HepG2 (cell line): Measurements from ENCODE around the gene TAOK3. TPM values are rescaled to one million over a fixed set of nuclear protein-coding genes. Genes with fewer than 3 reads are reported as not detected.

Source experiments
- BCL6 ChIP-seq: IDR thresholded peaks from 2 replicates; pipeline ENCODE4 v1.6.1; 2016; ENCODE audit warnings: missing genetic modification reagents, missing compliant biosample characterization
- CBFB ChIP-seq: sonication (generic); formaldehyde crosslinking; IDR thresholded peaks from 2 replicates; pipeline ENCODE4 v1.4.0; 2020; ENCODE audit warnings: missing genetic modification reagents
- DMAP1 ChIP-seq: IDR thresholded peaks from 2 replicates; pipeline ENCODE4 v1.6.1; 2016
- HMGA1 ChIP-seq: sonication (generic); formaldehyde crosslinking; conservative IDR thresholded peaks from 2 replicates; pipeline ENCODE4 v1.4.0; 2020; ENCODE audit warnings: missing genetic modification reagents
- HNF4G ChIP-seq, 2 experiments: sonication (generic) in 1 of 2; formaldehyde crosslinking in 1 of 2; IDR thresholded peaks; 2 replicates each; pipeline versions ENCODE4 v1.4.0 to v1.6.1; 2011 to 2020; ENCODE audit warnings: borderline replicate concordance in 2 of 2, low read depth in 2 of 2, mild to moderate bottlenecking in 2 of 2, low read length in 1 of 2, missing genetic modification reagents in 1 of 2, moderate library complexity in 1 of 2
- IKZF4 ChIP-seq: sonication (generic); formaldehyde crosslinking; IDR thresholded peaks from 2 replicates; pipeline ENCODE4 v1.5.1; 2020; ENCODE audit warnings: borderline replicate concordance, mild to moderate bottlenecking, low read depth, missing genetic modification reagents; ENCODE audit errors: not compliant biosample characterization
- MTA3 ChIP-seq: sonication (generic); formaldehyde crosslinking; IDR thresholded peaks from 2 replicates; pipeline ENCODE4 v1.4.0; 2020; ENCODE audit warnings: missing genetic modification reagents
- NR2F2 ChIP-seq: IDR thresholded peaks from 2 replicates; pipeline ENCODE4 v1.6.1; 2012; ENCODE audit warnings: low read depth, inconsistent platforms, borderline replicate concordance
- RARG ChIP-seq: sonication (generic); formaldehyde crosslinking; IDR thresholded peaks from 2 replicates; pipeline ENCODE4 v1.4.0; 2020; ENCODE audit warnings: low read depth, mild to moderate bottlenecking, missing genetic modification reagents
- RFXAP ChIP-seq: sonication (generic); formaldehyde crosslinking; IDR thresholded peaks from 2 replicates; pipeline ENCODE4 v1.4.0; 2020; ENCODE audit warnings: missing genetic modification reagents, borderline replicate concordance
- RORA ChIP-seq: sonication (generic); formaldehyde crosslinking; IDR thresholded peaks from 2 replicates; pipeline ENCODE4 v1.5.0; 2020; ENCODE audit warnings: mild to moderate bottlenecking, missing genetic modification reagents, moderate library complexity
- YY1 ChIP-seq: IDR thresholded peaks from 2 replicates; pipeline ENCODE4 v1.6.1; 2011; ENCODE audit warnings: low read length, low read depth, moderate library complexity, mild to moderate bottlenecking; ENCODE audit not compliant: insufficient read depth, insufficient replicate concordance
- ZNF205 ChIP-seq: IDR thresholded peaks from 2 replicates; pipeline ENCODE4 v1.6.1; 2018; ENCODE audit warnings: missing biosample characterization, missing genetic modification reagents
- ZNF354B ChIP-seq: sonication (generic); formaldehyde crosslinking; IDR thresholded peaks from 2 replicates; pipeline ENCODE4 v1.8.0; 2022; ENCODE audit warnings: mild to moderate bottlenecking, missing genetic modification reagents
- ZNF367 ChIP-seq: sonication (generic); formaldehyde crosslinking; IDR thresholded peaks from 2 replicates; pipeline ENCODE4 v1.4.0; 2020; ENCODE audit warnings: missing genetic modification reagents, borderline replicate concordance
- ZNF589 ChIP-seq: sonication (generic); formaldehyde crosslinking; conservative IDR thresholded peaks from 2 replicates; pipeline ENCODE4 v1.8.0; 2022; ENCODE audit warnings: mild to moderate bottlenecking, moderate library complexity, missing genetic modification reagents
- ZNF629 ChIP-seq: sonication (generic); formaldehyde crosslinking; conservative IDR thresholded peaks from 2 replicates; pipeline ENCODE4 v1.5.0; 2020; ENCODE audit warnings: missing genetic modification reagents
- ZNF670 ChIP-seq: sonication (generic); formaldehyde crosslinking; IDR thresholded peaks from 2 replicates; pipeline ENCODE4 v1.8.0; 2022; ENCODE audit warnings: mild to moderate bottlenecking, missing genetic modification reagents, borderline replicate concordance
- polyA plus RNA-seq, 8 experiments: library from polyadenylated mRNA; depleted of rRNA in 3 of 8; stranded (reverse) in 7 of 8; unstranded in 1 of 8; fragments of >200 nt; fragmentation: Illumina TruSeq in 4 of 8; extraction: Trizol in 4 of 8; gene quantifications; 2 replicates each; pipeline versions ENCODE4 v1.2.1 to v1.2.3, GENCODE V29; 2011 to 2016; ENCODE audit warnings: low read depth in 4 of 8, missing spikeins in 1 of 8, mixed read lengths in 1 of 8; ENCODE audit not compliant: insufficient read depth in 1 of 8
- total RNA-seq, 5 experiments: library from RNA; depleted of rRNA; stranded (reverse); fragments of >200 nt; fragmentation: Illumina TruSeq; extraction: Trizol; gene quantifications; 2 replicates each; pipeline ENCODE4 v1.2.3, GENCODE V29; 2016; ENCODE audit warnings: low read depth in 1 of 5
- TF ChIP-seq, protein P1 (sequence below): sonication (generic); formaldehyde crosslinking; IDR thresholded peaks from 2 replicates; pipeline ENCODE4 v1.5.0; 2020; ENCODE audit warnings: mild to moderate bottlenecking, missing genetic modification reagents, moderate library complexity
- TF ChIP-seq, protein P2 (sequence below), 2 experiments: fragments of 450-650 bp in 1 of 2; sonication (generic) in 1 of 2; formaldehyde crosslinking in 1 of 2; IDR thresholded peaks; 2 replicates each; pipeline versions ENCODE4 v1.6.1 to v1.8.0; 2016 to 2022; ENCODE audit warnings: antibody characterized with exemption in 1 of 2, mild to moderate bottlenecking in 1 of 2, missing genetic modification reagents in 1 of 2

The TAOK3 gene
- total and polyA plus RNA-seq, 2 of the 13 experiments (the other 11 are each of a cell fraction or from before 2014, with no cell fraction given), result 10.4 to 12.3 TPM

GRCh38 chr12:118136559-118137003, 236.1 kb downstream of the TAOK3 start (continued):
- TF ChIP-seq, protein P1, sequence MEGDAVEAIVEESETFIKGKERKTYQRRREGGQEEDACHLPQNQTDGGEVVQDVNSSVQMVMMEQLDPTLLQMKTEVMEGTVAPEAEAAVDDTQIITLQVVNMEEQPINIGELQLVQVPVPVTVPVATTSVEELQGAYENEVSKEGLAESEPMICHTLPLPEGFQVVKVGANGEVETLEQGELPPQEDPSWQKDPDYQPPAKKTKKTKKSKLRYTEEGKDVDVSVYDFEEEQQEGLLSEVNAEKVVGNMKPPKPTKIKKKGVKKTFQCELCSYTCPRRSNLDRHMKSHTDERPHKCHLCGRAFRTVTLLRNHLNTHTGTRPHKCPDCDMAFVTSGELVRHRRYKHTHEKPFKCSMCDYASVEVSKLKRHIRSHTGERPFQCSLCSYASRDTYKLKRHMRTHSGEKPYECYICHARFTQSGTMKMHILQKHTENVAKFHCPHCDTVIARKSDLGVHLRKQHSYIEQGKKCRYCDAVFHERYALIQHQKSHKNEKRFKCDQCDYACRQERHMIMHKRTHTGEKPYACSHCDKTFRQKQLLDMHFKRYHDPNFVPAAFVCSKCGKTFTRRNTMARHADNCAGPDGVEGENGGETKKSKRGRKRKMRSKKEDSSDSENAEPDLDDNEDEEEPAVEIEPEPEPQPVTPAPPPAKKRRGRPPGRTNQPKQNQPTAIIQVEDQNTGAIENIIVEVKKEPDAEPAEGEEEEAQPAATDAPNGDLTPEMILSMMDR, result no peak
- TF ChIP-seq ZNF367 (CRISPR knock-in tag) (no peak), BCL6 (CRISPR knock-in tag) (peak; percentile 42; the same call in 1 of the 2 replicates), ZNF354B (CRISPR knock-in tag) (no peak), ZNF670 (CRISPR knock-in tag) (0 out of 2 replicates have a peak, but pooled peaks have one; percentile 3), HMGA1 (CRISPR knock-in tag) (no peak), ZNF629 (CRISPR knock-in tag) (peak; percentile 97), HNF4G (IDR thresholded peaks at IDR 0.05; ENCODE audit: borderline replicate concordance, low read depth, low read length) (peak; percentile 57; the same call in 1 of the 2 replicates), HNF4G (CRISPR knock-in tag; IDR thresholded peaks at IDR 0.05; ENCODE audit: borderline replicate concordance, low read depth) (no peak), RARG (no peak), ZNF205 (CRISPR knock-in tag) (no peak), RORA (no peak), DMAP1 (CRISPR knock-in tag) (no peak), RFXAP (peak; percentile 55; the same call in 1 of the 2 replicates), MTA3 (no peak), CBFB (CRISPR knock-in tag) (no peak), YY1 (no peak), IKZF4 (CRISPR knock-in tag) (no peak), ZNF589 (CRISPR knock-in tag) (peak; percentile 7; the same call in 1 of the 2 replicates), NR2F2 (0 out of 2 replicates have a peak, but pooled peaks have one; percentile 27)
- TF ChIP-seq, protein P2, sequence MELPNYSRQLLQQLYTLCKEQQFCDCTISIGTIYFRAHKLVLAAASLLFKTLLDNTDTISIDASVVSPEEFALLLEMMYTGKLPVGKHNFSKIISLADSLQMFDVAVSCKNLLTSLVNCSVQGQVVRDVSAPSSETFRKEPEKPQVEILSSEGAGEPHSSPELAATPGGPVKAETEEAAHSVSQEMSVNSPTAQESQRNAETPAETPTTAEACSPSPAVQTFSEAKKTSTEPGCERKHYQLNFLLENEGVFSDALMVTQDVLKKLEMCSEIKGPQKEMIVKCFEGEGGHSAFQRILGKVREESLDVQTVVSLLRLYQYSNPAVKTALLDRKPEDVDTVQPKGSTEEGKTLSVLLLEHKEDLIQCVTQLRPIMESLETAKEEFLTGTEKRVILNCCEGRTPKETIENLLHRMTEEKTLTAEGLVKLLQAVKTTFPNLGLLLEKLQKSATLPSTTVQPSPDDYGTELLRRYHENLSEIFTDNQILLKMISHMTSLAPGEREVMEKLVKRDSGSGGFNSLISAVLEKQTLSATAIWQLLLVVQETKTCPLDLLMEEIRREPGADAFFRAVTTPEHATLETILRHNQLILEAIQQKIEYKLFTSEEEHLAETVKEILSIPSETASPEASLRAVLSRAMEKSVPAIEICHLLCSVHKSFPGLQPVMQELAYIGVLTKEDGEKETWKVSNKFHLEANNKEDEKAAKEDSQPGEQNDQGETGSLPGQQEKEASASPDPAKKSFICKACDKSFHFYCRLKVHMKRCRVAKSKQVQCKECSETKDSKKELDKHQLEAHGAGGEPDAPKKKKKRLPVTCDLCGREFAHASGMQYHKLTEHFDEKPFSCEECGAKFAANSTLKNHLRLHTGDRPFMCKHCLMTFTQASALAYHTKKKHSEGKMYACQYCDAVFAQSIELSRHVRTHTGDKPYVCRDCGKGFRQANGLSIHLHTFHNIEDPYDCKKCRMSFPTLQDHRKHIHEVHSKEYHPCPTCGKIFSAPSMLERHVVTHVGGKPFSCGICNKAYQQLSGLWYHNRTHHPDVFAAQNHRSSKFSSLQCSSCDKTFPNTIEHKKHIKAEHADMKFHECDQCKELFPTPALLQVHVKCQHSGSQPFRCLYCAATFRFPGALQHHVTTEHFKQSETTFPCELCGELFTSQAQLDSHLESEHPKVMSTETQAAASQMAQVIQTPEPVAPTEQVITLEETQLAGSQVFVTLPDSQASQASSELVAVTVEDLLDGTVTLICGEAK (IDR thresholded peaks at IDR 0.05), result no peak
- TF ChIP-seq, protein P2 (CRISPR knock-in tag; IDR thresholded peaks at IDR 0.05), result no peak
